ENCODE results near the gene GLI3. TPM values are rescaled to one million over a fixed set of nuclear protein-coding genes. Genes with fewer than 3 reads are reported as not detected.

GLI3 gene
- total and polyA plus RNA-seq, 2 of the 8 experiments (the other 6 are each of a cell fraction or from before 2014, with no cell fraction given): 8.0 to 31.1 TPM

DNA sequence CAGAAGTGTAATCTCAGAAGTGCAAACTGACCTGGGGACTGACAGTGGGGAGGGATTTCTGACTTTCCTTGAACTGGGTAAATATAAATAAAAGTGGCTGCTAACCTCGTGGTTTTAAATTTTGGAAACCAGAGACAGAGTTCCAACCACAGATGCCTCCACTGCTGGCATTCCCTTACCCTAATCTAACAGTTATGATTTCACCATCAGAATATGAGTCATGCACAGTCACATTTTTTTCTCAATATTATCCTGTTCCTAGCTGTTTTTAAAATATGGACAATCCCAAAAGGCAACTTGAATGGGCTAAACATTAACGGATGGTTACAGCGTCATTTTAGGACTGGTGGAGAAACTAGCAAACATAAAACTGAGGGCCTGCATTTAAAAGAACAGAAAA, 269.9 kb downstream of the GLI3 start (continued):
- TF ChIP-seq, protein P1, sequence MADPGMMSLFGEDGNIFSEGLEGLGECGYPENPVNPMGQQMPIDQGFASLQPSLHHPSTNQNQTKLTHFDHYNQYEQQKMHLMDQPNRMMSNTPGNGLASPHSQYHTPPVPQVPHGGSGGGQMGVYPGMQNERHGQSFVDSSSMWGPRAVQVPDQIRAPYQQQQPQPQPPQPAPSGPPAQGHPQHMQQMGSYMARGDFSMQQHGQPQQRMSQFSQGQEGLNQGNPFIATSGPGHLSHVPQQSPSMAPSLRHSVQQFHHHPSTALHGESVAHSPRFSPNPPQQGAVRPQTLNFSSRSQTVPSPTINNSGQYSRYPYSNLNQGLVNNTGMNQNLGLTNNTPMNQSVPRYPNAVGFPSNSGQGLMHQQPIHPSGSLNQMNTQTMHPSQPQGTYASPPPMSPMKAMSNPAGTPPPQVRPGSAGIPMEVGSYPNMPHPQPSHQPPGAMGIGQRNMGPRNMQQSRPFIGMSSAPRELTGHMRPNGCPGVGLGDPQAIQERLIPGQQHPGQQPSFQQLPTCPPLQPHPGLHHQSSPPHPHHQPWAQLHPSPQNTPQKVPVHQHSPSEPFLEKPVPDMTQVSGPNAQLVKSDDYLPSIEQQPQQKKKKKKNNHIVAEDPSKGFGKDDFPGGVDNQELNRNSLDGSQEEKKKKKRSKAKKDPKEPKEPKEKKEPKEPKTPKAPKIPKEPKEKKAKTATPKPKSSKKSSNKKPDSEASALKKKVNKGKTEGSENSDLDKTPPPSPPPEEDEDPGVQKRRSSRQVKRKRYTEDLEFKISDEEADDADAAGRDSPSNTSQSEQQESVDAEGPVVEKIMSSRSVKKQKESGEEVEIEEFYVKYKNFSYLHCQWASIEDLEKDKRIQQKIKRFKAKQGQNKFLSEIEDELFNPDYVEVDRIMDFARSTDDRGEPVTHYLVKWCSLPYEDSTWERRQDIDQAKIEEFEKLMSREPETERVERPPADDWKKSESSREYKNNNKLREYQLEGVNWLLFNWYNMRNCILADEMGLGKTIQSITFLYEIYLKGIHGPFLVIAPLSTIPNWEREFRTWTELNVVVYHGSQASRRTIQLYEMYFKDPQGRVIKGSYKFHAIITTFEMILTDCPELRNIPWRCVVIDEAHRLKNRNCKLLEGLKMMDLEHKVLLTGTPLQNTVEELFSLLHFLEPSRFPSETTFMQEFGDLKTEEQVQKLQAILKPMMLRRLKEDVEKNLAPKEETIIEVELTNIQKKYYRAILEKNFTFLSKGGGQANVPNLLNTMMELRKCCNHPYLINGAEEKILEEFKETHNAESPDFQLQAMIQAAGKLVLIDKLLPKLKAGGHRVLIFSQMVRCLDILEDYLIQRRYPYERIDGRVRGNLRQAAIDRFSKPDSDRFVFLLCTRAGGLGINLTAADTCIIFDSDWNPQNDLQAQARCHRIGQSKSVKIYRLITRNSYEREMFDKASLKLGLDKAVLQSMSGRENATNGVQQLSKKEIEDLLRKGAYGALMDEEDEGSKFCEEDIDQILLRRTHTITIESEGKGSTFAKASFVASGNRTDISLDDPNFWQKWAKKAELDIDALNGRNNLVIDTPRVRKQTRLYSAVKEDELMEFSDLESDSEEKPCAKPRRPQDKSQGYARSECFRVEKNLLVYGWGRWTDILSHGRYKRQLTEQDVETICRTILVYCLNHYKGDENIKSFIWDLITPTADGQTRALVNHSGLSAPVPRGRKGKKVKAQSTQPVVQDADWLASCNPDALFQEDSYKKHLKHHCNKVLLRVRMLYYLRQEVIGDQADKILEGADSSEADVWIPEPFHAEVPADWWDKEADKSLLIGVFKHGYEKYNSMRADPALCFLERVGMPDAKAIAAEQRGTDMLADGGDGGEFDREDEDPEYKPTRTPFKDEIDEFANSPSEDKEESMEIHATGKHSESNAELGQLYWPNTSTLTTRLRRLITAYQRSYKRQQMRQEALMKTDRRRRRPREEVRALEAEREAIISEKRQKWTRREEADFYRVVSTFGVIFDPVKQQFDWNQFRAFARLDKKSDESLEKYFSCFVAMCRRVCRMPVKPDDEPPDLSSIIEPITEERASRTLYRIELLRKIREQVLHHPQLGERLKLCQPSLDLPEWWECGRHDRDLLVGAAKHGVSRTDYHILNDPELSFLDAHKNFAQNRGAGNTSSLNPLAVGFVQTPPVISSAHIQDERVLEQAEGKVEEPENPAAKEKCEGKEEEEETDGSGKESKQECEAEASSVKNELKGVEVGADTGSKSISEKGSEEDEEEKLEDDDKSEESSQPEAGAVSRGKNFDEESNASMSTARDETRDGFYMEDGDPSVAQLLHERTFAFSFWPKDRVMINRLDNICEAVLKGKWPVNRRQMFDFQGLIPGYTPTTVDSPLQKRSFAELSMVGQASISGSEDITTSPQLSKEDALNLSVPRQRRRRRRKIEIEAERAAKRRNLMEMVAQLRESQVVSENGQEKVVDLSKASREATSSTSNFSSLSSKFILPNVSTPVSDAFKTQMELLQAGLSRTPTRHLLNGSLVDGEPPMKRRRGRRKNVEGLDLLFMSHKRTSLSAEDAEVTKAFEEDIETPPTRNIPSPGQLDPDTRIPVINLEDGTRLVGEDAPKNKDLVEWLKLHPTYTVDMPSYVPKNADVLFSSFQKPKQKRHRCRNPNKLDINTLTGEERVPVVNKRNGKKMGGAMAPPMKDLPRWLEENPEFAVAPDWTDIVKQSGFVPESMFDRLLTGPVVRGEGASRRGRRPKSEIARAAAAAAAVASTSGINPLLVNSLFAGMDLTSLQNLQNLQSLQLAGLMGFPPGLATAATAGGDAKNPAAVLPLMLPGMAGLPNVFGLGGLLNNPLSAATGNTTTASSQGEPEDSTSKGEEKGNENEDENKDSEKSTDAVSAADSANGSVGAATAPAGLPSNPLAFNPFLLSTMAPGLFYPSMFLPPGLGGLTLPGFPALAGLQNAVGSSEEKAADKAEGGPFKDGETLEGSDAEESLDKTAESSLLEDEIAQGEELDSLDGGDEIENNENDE (IDR thresholded peaks at IDR 0.05; ENCODE audit: insufficient replicate concordance, low read length): no peak
- TF ChIP-seq, protein P2, sequence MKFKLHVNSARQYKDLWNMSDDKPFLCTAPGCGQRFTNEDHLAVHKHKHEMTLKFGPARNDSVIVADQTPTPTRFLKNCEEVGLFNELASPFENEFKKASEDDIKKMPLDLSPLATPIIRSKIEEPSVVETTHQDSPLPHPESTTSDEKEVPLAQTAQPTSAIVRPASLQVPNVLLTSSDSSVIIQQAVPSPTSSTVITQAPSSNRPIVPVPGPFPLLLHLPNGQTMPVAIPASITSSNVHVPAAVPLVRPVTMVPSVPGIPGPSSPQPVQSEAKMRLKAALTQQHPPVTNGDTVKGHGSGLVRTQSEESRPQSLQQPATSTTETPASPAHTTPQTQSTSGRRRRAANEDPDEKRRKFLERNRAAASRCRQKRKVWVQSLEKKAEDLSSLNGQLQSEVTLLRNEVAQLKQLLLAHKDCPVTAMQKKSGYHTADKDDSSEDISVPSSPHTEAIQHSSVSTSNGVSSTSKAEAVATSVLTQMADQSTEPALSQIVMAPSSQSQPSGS (IDR thresholded peaks at IDR 0.05; ENCODE audit: low read length): no peak
- TF ChIP-seq PHF8 (conservative IDR thresholded peaks at IDR 0.05; ENCODE audit: low read depth, low read length) (no peak), JUN (IDR thresholded peaks at IDR 0.05; ENCODE audit: low read depth, low read length) (no peak)
